BLaER1 treated with 17β-estradiol and CSF1 and Interleukin-3, amounts not matched to agents 10 nM and 100 nM (cell line): ENCODE data around the gene SKIC8.

Source experiments
- H3K27ac ChIP-seq, 11 experiments: shearing (Covaris generic); formaldehyde crosslinking; 2 replicates each; pipeline ENCODE4 v1.8.1; 2022
- H3K27me3 ChIP-seq, 11 experiments: shearing (Covaris generic); formaldehyde crosslinking; 2 replicates each; pipeline ENCODE4 v1.8.1; 2022
- H3K36me3 ChIP-seq, 11 experiments: shearing (Covaris generic); formaldehyde crosslinking; 2 replicates each; pipeline ENCODE4 v1.8.1; 2022
- H3K4me1 ChIP-seq, 10 experiments: shearing (Covaris generic); formaldehyde crosslinking; 2 replicates each; pipeline ENCODE4 v1.8.1; 2022
- H3K4me2 ChIP-seq, 11 experiments: shearing (Covaris generic); formaldehyde crosslinking; 2 replicates each; pipeline ENCODE4 v1.8.1; 2022
- H3K4me3 ChIP-seq, 10 experiments: shearing (Covaris generic); formaldehyde crosslinking; 2 replicates each; pipeline ENCODE4 v1.8.1; 2022
- H3K9ac ChIP-seq, 11 experiments: shearing (Covaris generic); formaldehyde crosslinking; 2 replicates each; pipeline ENCODE4 v1.8.1; 2022
- H3K9me3 ChIP-seq, 11 experiments: shearing (Covaris generic); formaldehyde crosslinking; replicated peaks in 1 of 11; 2 replicates each; pipeline ENCODE4 v1.8.1; 2022
- H4K20me1 ChIP-seq, 11 experiments: shearing (Covaris generic); formaldehyde crosslinking; 2 replicates each; pipeline ENCODE4 v1.8.1; 2022
- Cebpa-rat ChIP-seq, 11 experiments: shearing (Covaris generic); IDR thresholded peaks; 2 replicates each; pipeline ENCODE4 v1.8.1; 2022

SKIC8 gene

DNA sequence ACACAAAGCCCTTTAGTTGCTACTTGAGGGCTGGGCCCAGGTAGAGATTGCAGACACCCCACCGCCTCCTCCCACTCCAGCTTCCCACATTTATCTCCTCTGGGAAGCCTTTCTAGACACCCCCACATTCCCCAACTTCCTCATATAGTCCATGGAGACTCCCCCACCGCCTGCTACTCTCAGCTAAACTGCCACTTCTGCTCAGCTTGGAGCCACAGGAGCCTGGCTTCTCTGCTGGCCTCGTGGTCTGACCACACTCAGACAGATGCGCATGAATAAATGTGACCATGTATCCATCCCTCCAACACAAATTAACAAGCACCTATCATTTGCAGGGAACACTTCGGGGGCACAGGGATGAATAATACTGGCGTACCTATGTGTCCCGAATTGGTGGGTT is 54.5 kb downstream of the SKIC8 start:
- no peaks in the 10 kb centered on the region for H3K27me3 ChIP-seq
- no peaks in the 10 kb centered on the region for H3K36me3 ChIP-seq
- H4K20me1 ChIP-seq, result no peaks in the 10 kb centered on the region; a peak in 1 of 22 replicates
- H3K27ac ChIP-seq, result no peak overlapping the region
- peaks cover 0 to 20% (median 14%) of the 10 kb centered on the region in 10 experiments; a peak in 13 of 20 replicates for H3K4me1 ChIP-seq
- H3K4me3 ChIP-seq, result no peak overlapping the region
- TF ChIP-seq Cebpa-rat (IDR thresholded peaks at IDR 0.05), result no peak
- no peak overlapping the region for H3K9ac ChIP-seq
- H3K9me3 ChIP-seq, result no peaks in the 10 kb centered on the region
- peak overlapping the region in 2 of 11 experiments; percentile 2 to 19; a peak in 1 of 22 replicates for H3K4me2 ChIP-seq

GRCh38 chr15:78244101-78244500 is 55.3 kb downstream of the SKIC8 start:
- Histone ChIP-seq H3K4me3 (no peak overlapping the region), H3K4me1 (peaks cover 0 to 20% (median 14%) of the 10 kb centered on the region in 10 experiments; a peak in 13 of 20 replicates), H3K27ac (no peak overlapping the region; a peak in 1 of 22 replicates), H3K36me3 (no peaks in the 10 kb centered on the region), H3K9me3 (no peaks in the 10 kb centered on the region), H3K4me2 (peak overlapping the region in 5 of 11 experiments; percentile 21 to 49 (median 32); a peak in 5 of 22 replicates), H3K9ac (0 out of 22 replicates have a peak overlapping the region, but pooled peaks of 1 of the 11 experiments have one; percentile 22), H4K20me1 (no peaks in the 10 kb centered on the region; a peak in 1 of 22 replicates), H3K27me3 (no peaks in the 10 kb centered on the region)
- no peak for TF ChIP-seq Cebpa-rat (IDR thresholded peaks at IDR 0.05)

- Histone ChIP-seq H3K27ac (no peak overlapping the region; a peak in 1 of 22 replicates), H3K4me2 (peak overlapping the region in 7 of 11 experiments; percentile 11 to 49 (median 28); a peak in 10 of 22 replicates), H3K9ac (0 out of 22 replicates have a peak overlapping the region, but pooled peaks of 2 of the 11 experiments have one; percentile 3 to 22), H3K9me3 (no peaks in the 10 kb centered on the region), H4K20me1 (no peaks in the 10 kb centered on the region; a peak in 1 of 22 replicates), H3K36me3 (no peaks in the 10 kb centered on the region), H3K4me1 (peaks cover 0 to 20% (median 14%) of the 10 kb centered on the region in 10 experiments; a peak in 13 of 20 replicates), H3K4me3 (no peak overlapping the region), H3K27me3 (no peaks in the 10 kb centered on the region)
- no peak for TF ChIP-seq Cebpa-rat (IDR thresholded peaks at IDR 0.05)
Observed at GRCh38 chr15:78243491-78243941, 55.9 kb downstream of the SKIC8 start.

DNA sequence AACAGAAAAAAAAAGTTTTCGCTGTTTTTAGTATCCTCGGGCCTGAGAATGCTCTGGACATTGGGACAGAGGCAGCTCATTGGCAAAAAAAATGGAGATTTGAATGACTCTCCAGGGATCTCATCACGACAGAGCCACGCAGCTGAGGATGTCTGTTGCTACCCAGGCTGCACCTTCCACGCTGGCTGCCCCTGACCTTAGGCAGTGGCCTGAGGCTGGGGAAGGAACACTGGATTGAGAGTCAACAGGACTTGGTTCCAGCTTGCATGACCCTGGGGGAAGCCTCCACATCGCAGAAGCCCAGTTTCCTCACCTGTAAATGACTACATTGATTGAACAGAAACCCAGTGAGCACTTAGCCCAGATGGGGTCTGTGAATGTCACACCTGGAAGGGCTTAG is 56.4 kb downstream of the SKIC8 start:
- H3K27ac ChIP-seq, result no peak overlapping the region
- H3K4me2 ChIP-seq, result peak overlapping the region in 4 of 11 experiments; percentile 21 to 49 (median 40); a peak in 5 of 22 replicates
- no peak overlapping the region for H3K4me3 ChIP-seq
- H3K36me3 ChIP-seq, result no peaks in the 10 kb centered on the region
- H3K9ac ChIP-seq, result 0 out of 22 replicates have a peak overlapping the region, but pooled peaks of 1 of the 11 experiments have one; percentile 3
- H3K27me3 ChIP-seq, result no peaks in the 10 kb centered on the region
- H4K20me1 ChIP-seq, result no peaks in the 10 kb centered on the region; a peak in 1 of 22 replicates
- no peak for TF ChIP-seq Cebpa-rat (IDR thresholded peaks at IDR 0.05)
- no peaks in the 10 kb centered on the region for H3K9me3 ChIP-seq
- H3K4me1 ChIP-seq, result peaks cover 0 to 20% (median 14%) of the 10 kb centered on the region in 10 experiments; a peak in 13 of 20 replicates

DNA sequence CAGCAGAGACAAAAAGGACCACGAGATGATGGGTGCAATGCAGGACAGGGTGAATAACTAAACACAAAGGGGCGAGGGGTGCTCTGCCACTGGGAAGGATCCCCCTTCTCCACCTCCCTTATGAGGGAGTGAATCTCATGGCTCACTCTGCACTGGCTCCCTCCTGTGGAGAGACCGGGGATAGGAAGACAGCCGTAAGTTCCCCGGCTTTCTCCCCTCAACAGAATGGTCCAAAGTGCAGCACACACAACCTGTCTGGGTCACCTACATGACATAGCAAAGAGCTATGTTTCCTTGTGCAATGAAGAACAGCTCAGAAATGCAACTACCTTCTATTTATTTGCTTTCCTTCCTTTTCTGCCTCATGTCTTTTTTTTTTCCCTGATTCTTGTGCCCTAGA is 57.3 kb downstream of the SKIC8 start:
- no peaks in the 10 kb centered on the region for H3K36me3 ChIP-seq
- H3K4me3 ChIP-seq, result no peak overlapping the region
- no peak overlapping the region for H3K9ac ChIP-seq
- no peak for TF ChIP-seq Cebpa-rat (IDR thresholded peaks at IDR 0.05)
- no peak overlapping the region for H3K4me2 ChIP-seq
- no peaks in the 10 kb centered on the region for H3K27me3 ChIP-seq
- H3K9me3 ChIP-seq, result no peaks in the 10 kb centered on the region
- peaks cover 0 to 20% (median 14%) of the 10 kb centered on the region in 10 experiments; a peak in 13 of 20 replicates for H3K4me1 ChIP-seq
- no peak overlapping the region for H3K27ac ChIP-seq
- no peaks in the 10 kb centered on the region; a peak in 1 of 22 replicates for H4K20me1 ChIP-seq

GRCh38 chr15:78241017-78241416 is 58.4 kb downstream of the SKIC8 start:
- no peak overlapping the region for H3K27ac ChIP-seq
- H3K4me3 ChIP-seq, result no peak overlapping the region
- no peak overlapping the region for H3K4me2 ChIP-seq
- TF ChIP-seq Cebpa-rat (IDR thresholded peaks at IDR 0.05), result no peak; a peak in 1 of 22 replicates
- no peaks in the 10 kb centered on the region; a peak in 1 of 22 replicates for H4K20me1 ChIP-seq
- H3K36me3 ChIP-seq, result no peaks in the 10 kb centered on the region
- H3K9me3 ChIP-seq, result no peaks in the 10 kb centered on the region
- no peak overlapping the region for H3K9ac ChIP-seq
- H3K27me3 ChIP-seq, result no peaks in the 10 kb centered on the region
- H3K4me1 ChIP-seq, result peaks cover 0 to 20% (median 14%) of the 10 kb centered on the region in 10 experiments; a peak in 13 of 20 replicates

DNA sequence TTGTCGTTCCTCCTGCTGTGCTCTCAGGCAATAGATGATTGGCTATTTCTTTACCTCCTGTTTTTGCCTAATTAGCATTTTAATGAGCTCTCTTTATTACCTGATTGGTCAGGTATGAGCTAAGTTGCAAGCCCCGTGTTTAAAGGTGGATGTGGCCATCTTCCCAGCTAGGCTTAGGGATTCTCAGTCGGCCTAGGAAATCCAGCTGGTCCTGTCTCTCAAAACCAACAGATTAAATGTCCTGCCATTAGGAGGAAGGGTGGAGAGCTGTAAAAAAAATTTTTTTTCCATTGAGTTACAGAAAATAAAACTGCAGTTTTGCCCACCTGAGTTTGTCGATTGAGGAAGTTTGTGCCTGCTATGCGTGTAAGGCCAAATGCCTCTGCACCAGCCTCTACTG is 59.6 kb downstream of the SKIC8 start:
- no peak overlapping the region for H3K4me2 ChIP-seq
- no peaks in the 10 kb centered on the region for H3K36me3 ChIP-seq
- H3K4me1 ChIP-seq, result peaks cover 5 to 29% (median 21%) of the 10 kb centered on the region in 10 experiments
- H3K27me3 ChIP-seq, result peaks cover 0 to 5% (median 0%) of the 10 kb centered on the region in 11 experiments; a peak in 2 of 22 replicates
- no peak overlapping the region for H3K27ac ChIP-seq
- no peak for TF ChIP-seq Cebpa-rat (IDR thresholded peaks at IDR 0.05)
- H3K9me3 ChIP-seq, result no peaks in the 10 kb centered on the region
- no peak overlapping the region for H3K4me3 ChIP-seq
- no peak overlapping the region for H3K9ac ChIP-seq
- H4K20me1 ChIP-seq, result no peaks in the 10 kb centered on the region; a peak in 2 of 22 replicates

- no peaks in the 10 kb centered on the region for H3K9me3 ChIP-seq
- H3K27me3 ChIP-seq, result peaks cover 0 to 8% (median 0%) of the 10 kb centered on the region in 11 experiments; a peak in 2 of 22 replicates
- no peak for TF ChIP-seq Cebpa-rat (IDR thresholded peaks at IDR 0.05)
- no peak overlapping the region for H3K9ac ChIP-seq
- no peaks in the 10 kb centered on the region for H3K36me3 ChIP-seq
- H3K27ac ChIP-seq, result no peak overlapping the region
- no peaks in the 10 kb centered on the region; a peak in 2 of 22 replicates for H4K20me1 ChIP-seq
- peaks cover 17 to 33% (median 30%) of the 10 kb centered on the region in 10 experiments for H3K4me1 ChIP-seq
- H3K4me2 ChIP-seq, result no peak overlapping the region
- no peak overlapping the region for H3K4me3 ChIP-seq
Observed at GRCh38 chr15:78237146-78237545, 62.3 kb downstream of the SKIC8 start.

DNA sequence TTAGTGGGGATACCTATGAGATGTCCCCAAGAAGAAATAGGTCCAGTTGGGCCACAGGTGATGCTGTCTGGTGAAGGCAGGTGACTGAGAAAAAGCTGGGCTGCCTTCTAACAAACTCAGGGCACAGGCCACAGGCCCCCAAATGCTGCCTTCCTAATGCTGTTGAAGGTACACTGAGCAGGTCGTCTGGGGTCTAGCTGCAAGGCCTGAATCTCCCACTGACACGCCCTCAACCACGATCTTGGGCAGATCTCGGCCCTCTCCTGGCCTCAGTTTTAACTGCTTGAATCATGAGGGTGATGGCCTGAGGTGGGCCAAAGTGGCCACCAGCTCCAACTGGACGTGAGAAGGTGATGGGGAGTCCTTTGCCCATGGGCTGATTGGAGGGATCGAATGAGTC is 62.9 kb downstream of the SKIC8 start:
- no peaks in the 10 kb centered on the region for H3K9me3 ChIP-seq
- H3K9ac ChIP-seq, result no peak overlapping the region
- no peaks in the 10 kb centered on the region; a peak in 1 of 22 replicates for H4K20me1 ChIP-seq
- H3K36me3 ChIP-seq, result no peaks in the 10 kb centered on the region
- peaks cover 0 to 8% (median 0%) of the 10 kb centered on the region in 11 experiments; a peak in 2 of 22 replicates for H3K27me3 ChIP-seq
- H3K27ac ChIP-seq, result no peak overlapping the region
- H3K4me1 ChIP-seq, result peaks cover 17 to 33% (median 30%) of the 10 kb centered on the region in 10 experiments
- H3K4me2 ChIP-seq, result no peak overlapping the region
- no peak overlapping the region for H3K4me3 ChIP-seq
- no peak for TF ChIP-seq Cebpa-rat (IDR thresholded peaks at IDR 0.05)
